Mesenteric fat pad (tissue), 1 donor: ENCODE data around the gene HK2. TPM values are rescaled to one million over a fixed set of nuclear protein-coding genes. Genes with fewer than 3 reads are reported as not detected.

Experiments
- DNase-seq: peaks from one replicate; pipeline ENCODE4 v3.0.0-alpha.2; 2020; ENCODE audit warnings: low spot score
- total RNA-seq: library from RNA; stranded (reverse); fragmentation: NEBNext Ultra II Directional; extraction: Animal tissue kit (Norgen Biotek cat#: 25700); gene quantifications from one replicate; pipeline ENCODE4 v1.2.1, GENCODE V29; 2021
- donor health status: DM: yes; HTN: yes; CAD: no.

Gene HK2
- total RNA-seq, 1 donor from 2014 or later = 46.2 TPM

- DNase-seq = no peak
Measured at GRCh38 chr2:74930811-74931486, 97.0 kb downstream of the HK2 start.

GRCh38 chr2:74931940-74932339, 98.0 kb downstream of the HK2 start:
- DNase-seq = no peak

GRCh38 chr2:74935975-74936391, 102.1 kb downstream of the HK2 start:
- no peak for DNase-seq

GRCh38 chr2:74937221-74937880, 103.4 kb downstream of the HK2 start:
- DNase-seq = no peak

- DNase-seq = no peak
Measured at GRCh38 chr2:74938264-74938663, 104.3 kb downstream of the HK2 start.

GRCh38 chr2:74939919-74940812, 106.2 kb downstream of the HK2 start:
- no peak for DNase-seq

GRCh38 chr2:74941284-74941683, 107.4 kb downstream of the HK2 start:
- DNase-seq = no peak

- DNase-seq = no peak
Measured at GRCh38 chr2:74942263-74942662, 108.3 kb downstream of the HK2 start.

Other genes with a start within 250 kb of the HK2 start
- 0.32 TPM for gene M1AP, start 185.8 kb upstream of the HK2 start, total RNA-seq
- 6.6 TPM for gene SEMA4F, start 179.9 kb upstream of the HK2 start, total RNA-seq
- gene POLE4, start 124.5 kb downstream of the HK2 start, total RNA-seq = 66.4 TPM